HG03039 (cell line): ENCODE data around the gene ALG5.

ENCODE experiments used
- ATAC-seq: cut with Tn5 transposase; IDR thresholded peaks from one replicate; pipeline ENCODE4 v1.9.1; 2021; ENCODE audit warnings: mild to moderate bottlenecking, moderate library complexity; ENCODE audit not compliant: unreplicated experiment

The ALG5 gene

GRCh38 chr13:36979361-36980050, 19.6 kb downstream of the ALG5 start:
- ATAC-seq, result no peak

GRCh38 chr13:36975172-36975571, 24.0 kb downstream of the ALG5 start:
- no peak for ATAC-seq

- ATAC-seq, result peak; percentile 80
These were observed 25.4 kb downstream of the ALG5 start for GRCh38 chr13:36973621-36974295.

GRCh38 chr13:36973009-36973408, 26.1 kb downstream of the ALG5 start:
- no peak for ATAC-seq

- no peak for ATAC-seq
These were observed 32.7 kb downstream of the ALG5 start for GRCh38 chr13:36966404-36966803.

GRCh38 chr13:36965767-36966166, 33.4 kb downstream of the ALG5 start:
- no peak for ATAC-seq

GRCh38 chr13:36959456-36960116, 39.6 kb downstream of the ALG5 start:
- no peak for ATAC-seq

GRCh38 chr13:36954542-36954941, 44.6 kb downstream of the ALG5 start:
- no peak for ATAC-seq

- ATAC-seq, result no peak
These were observed 48.2 kb downstream of the ALG5 start for GRCh38 chr13:36950920-36951319.

GRCh38 chr13:36950330-36950729, 48.8 kb downstream of the ALG5 start:
- ATAC-seq, result no peak

- ATAC-seq, result no peak
These were observed 54.1 kb downstream of the ALG5 start for GRCh38 chr13:36945078-36945477.

- ATAC-seq, result no peak
These were observed 73.5 kb downstream of the ALG5 start for GRCh38 chr13:36925603-36926002.

- ATAC-seq, result no peak
These were observed 75.1 kb downstream of the ALG5 start for GRCh38 chr13:36924001-36924400.

GRCh38 chr13:36921631-36922301, 77.4 kb downstream of the ALG5 start:
- no peak for ATAC-seq

- ATAC-seq, result no peak
These were observed 78.4 kb downstream of the ALG5 start for GRCh38 chr13:36920616-36921185.

- ATAC-seq, result peak; percentile 49
These were observed 79.1 kb downstream of the ALG5 start, which contains the start of gene SMAD9 for GRCh38 chr13:36919833-36920615. Gene SMAD9, minus strand, starts transcription at chr13:36920238. Its CDS starts 40,549 bp downstream, at chr13:36879689.

- peak; percentile 18 for ATAC-seq
These were observed 79.8 kb downstream of the ALG5 start for GRCh38 chr13:36919171-36919832.

GRCh38 chr13:36918246-36919131, 80.7 kb downstream of the ALG5 start:
- ATAC-seq, result no peak

GRCh38 chr13:36917311-36917710, 81.8 kb downstream of the ALG5 start:
- ATAC-seq, result no peak
